Activated CD8-positive, alpha-beta memory T cell treated with anti-CD3 and anti-CD28 coated beads for 4 hours (primary cell): ENCODE results near the gene RAB7B.

Experiments used
- DNase-seq, 2 donors: peaks; one replicate each; pipeline ENCODE4 v3.0.0-alpha.2; 2020; ENCODE audit warnings: low read depth in 2 of 2

Gene RAB7B

DNA sequence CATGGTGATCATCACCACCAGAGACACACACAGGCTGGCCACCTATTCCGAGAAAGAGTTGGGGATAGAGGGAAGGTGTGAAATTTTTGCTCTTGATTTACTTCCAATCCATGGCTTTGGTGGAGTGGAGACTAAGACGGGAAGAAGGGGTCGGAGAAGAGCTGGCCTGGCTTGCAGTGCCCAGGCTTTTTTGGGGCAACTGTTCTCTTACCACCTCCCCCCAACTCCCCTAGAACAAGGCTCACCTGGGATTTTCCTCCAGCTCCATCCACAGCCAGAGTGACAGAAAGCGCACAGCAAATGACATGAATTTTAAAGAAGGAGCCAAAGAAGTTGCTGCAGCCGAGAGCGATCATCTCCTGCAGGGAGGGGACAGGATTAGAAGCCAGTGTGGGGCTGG is 75.9 kb downstream of the RAB7B start:
- no peak for DNase-seq
